GM12878 (cell line): ENCODE measurements around the gene GDI2. TPM values are rescaled to one million over a fixed set of nuclear protein-coding genes. Genes with fewer than 3 reads are reported as not detected.

Source experiments
- CEBPZ ChIP-seq: fragments of 150-350 bp; IDR thresholded peaks from 2 replicates; pipeline ENCODE4 v1.6.1; 2016; ENCODE audit warnings: low read depth, low read length
- CHD1 ChIP-seq: IDR thresholded peaks from 2 replicates; pipeline ENCODE4 v1.6.1; 2012; ENCODE audit warnings: low read depth, low read length, improper control_type of control experiment
- CREB1 ChIP-seq: IDR thresholded peaks from 2 replicates; pipeline ENCODE4 v1.6.1; 2012; ENCODE audit warnings: low read depth, mild to moderate bottlenecking, inconsistent platforms
- EP300 ChIP-seq, 2 experiments: fragments of 150-350 bp in 1 of 2; IDR thresholded peaks; 2 replicates each; pipeline ENCODE4 v1.6.1; 2011 to 2012; ENCODE audit warnings: low read depth in 2 of 2, low read length in 2 of 2, borderline replicate concordance in 1 of 2, improper control_type of control experiment in 1 of 2, inconsistent platforms in 1 of 2; ENCODE audit not compliant: control insufficient read depth in 1 of 2
- EZH2 ChIP-seq: IDR thresholded peaks from 2 replicates; pipeline ENCODE4 v1.6.1; 2012; ENCODE audit warnings: low read depth, mild to moderate bottlenecking, control low read depth, inconsistent platforms, low read length, borderline replicate concordance; ENCODE audit not compliant: control insufficient read depth
- MTA2 ChIP-seq: fragments of 450-650 bp; IDR thresholded peaks from 2 replicates; pipeline ENCODE4 v1.6.1; 2016; ENCODE audit warnings: low read depth, mild to moderate bottlenecking, moderate library complexity
- NR2F1 ChIP-seq: fragments of 450-650 bp; conservative IDR thresholded peaks from 2 replicates; pipeline ENCODE4 v1.6.1; 2017; ENCODE audit warnings: mild to moderate bottlenecking
- PAX5 ChIP-seq: IDR thresholded peaks from 2 replicates; pipeline ENCODE4 v1.6.1; 2011; ENCODE audit warnings: low read depth, low read length, borderline replicate concordance
- REST ChIP-seq: IDR thresholded peaks from 2 replicates; pipeline ENCODE4 v1.6.1; 2012; ENCODE audit warnings: mild to moderate bottlenecking, low read depth, low read length
- RUNX3 ChIP-seq: IDR thresholded peaks from 2 replicates; pipeline ENCODE4 v1.6.1; 2012; ENCODE audit warnings: low read length, inconsistent platforms
- SMAD5 ChIP-seq: IDR thresholded peaks from 2 replicates; pipeline ENCODE4 v1.6.1; 2016; ENCODE audit warnings: antibody characterized with exemption, low read depth
- TBL1XR1 ChIP-seq: IDR thresholded peaks from 2 replicates; pipeline ENCODE4 v1.6.1; 2012; ENCODE audit warnings: low read depth, low read length, improper control_type of control experiment
- polyA plus RNA-seq, 11 experiments: library from polyadenylated mRNA; depleted of rRNA in 4 of 11; unstranded in 6 of 11; stranded (reverse) in 5 of 11; fragments of >200 nt; fragmentation: Nextera tagmentation in 4 of 11; fragmentation: Illumina TruSeq in 1 of 11; extraction: Ambion mirVana in 4 of 11; extraction: Trizol in 1 of 11; gene quantifications; 1 replicate in 1 of 11; 2 replicates in 10 of 11; pipeline versions ENCODE4 v1.2.1 to v1.2.3, GENCODE V29; 2011 to 2016; ENCODE audit warnings: inconsistent platforms in 2 of 11, missing spikeins in 2 of 11, low read depth in 1 of 11
- total RNA-seq, 4 experiments: library from RNA; depleted of rRNA in 3 of 4; stranded (reverse); fragments of >200 nt in 3 of 4; fragmentation: Illumina TruSeq in 1 of 4; extraction: Trizol in 1 of 4; gene quantifications; 2 replicates each; pipeline versions ENCODE4 v1.2.1 to v1.2.3, GENCODE V29; 2013 to 2021
- TF ChIP-seq, protein P1 (sequence below), 3 experiments: IDR thresholded peaks in 2 of 3; conservative IDR thresholded peaks in 1 of 3; 2 replicates each; pipeline ENCODE4 v1.5.1; 2011; ENCODE audit warnings: low read depth in 3 of 3, low read length in 3 of 3, mild to moderate bottlenecking in 3 of 3, control low read depth in 2 of 3, moderate library complexity in 2 of 3, inconsistent platforms in 1 of 3, mixed read lengths in 1 of 3; ENCODE audit not compliant: control insufficient read depth in 2 of 3, insufficient read depth in 1 of 3; ENCODE audit errors: extremely low read depth in 1 of 3

Gene GDI2
- total and polyA plus RNA-seq, 10 of the 15 experiments (the other 5 are each of a cell fraction or from before 2014, with no cell fraction given) = 261 to 395 (median 276) TPM

GRCh38 chr10:5804386-5804785, 8.8 kb downstream of the GDI2 start (continued):
- TF ChIP-seq CEBPZ (no peak), RUNX3 (no peak), EZH2 (no peak), SMAD5 (no peak), TBL1XR1 (no peak), CHD1 (no peak), CREB1 (no peak), REST (no peak), EP300 (IDR thresholded peaks at IDR 0.05; ENCODE audit: borderline replicate concordance in 1 of 2, control insufficient read depth in 1 of 2, low read depth in 2 of 2, low read length in 2 of 2) (no peak), MTA2 (no peak), NR2F1 (no peak), PAX5 (no peak)
- TF ChIP-seq, protein P1, sequence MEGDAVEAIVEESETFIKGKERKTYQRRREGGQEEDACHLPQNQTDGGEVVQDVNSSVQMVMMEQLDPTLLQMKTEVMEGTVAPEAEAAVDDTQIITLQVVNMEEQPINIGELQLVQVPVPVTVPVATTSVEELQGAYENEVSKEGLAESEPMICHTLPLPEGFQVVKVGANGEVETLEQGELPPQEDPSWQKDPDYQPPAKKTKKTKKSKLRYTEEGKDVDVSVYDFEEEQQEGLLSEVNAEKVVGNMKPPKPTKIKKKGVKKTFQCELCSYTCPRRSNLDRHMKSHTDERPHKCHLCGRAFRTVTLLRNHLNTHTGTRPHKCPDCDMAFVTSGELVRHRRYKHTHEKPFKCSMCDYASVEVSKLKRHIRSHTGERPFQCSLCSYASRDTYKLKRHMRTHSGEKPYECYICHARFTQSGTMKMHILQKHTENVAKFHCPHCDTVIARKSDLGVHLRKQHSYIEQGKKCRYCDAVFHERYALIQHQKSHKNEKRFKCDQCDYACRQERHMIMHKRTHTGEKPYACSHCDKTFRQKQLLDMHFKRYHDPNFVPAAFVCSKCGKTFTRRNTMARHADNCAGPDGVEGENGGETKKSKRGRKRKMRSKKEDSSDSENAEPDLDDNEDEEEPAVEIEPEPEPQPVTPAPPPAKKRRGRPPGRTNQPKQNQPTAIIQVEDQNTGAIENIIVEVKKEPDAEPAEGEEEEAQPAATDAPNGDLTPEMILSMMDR (IDR thresholded peaks at IDR 0.05 in 2 of 3, conservative IDR thresholded peaks at IDR 0.05 in 1 of 3; ENCODE audit: control insufficient read depth in 2 of 3, extremely low read depth in 1 of 3, insufficient read depth in 1 of 3, low read depth in 3 of 3, low read length in 3 of 3) = no peak
